H9 (cell line): Measurements from ENCODE around the gene PADI4. TPM values are rescaled to one million over a fixed set of nuclear protein-coding genes. Genes with fewer than 3 reads are reported as not detected.

ENCODE experiments used
- DNase-seq: peaks from one replicate; pipeline ENCODE4 v3.0.0-alpha.2; 2017
- H2AFZ ChIP-seq: one replicate; pipeline ENCODE4 v1.6.1; 2013; ENCODE audit warnings: mild to moderate bottlenecking, low read length, control low read depth, moderate library complexity
- H2AK5ac ChIP-seq: 2 replicates; pipeline ENCODE4 v1.6.1; 2013; ENCODE audit warnings: low read length, control low read depth, mixed read lengths; ENCODE audit not compliant: insufficient read length
- H2BK120ac ChIP-seq: one replicate; pipeline ENCODE4 v1.6.1; 2013; ENCODE audit warnings: low read depth, mild to moderate bottlenecking, low read length, control low read depth, inconsistent platforms; ENCODE audit not compliant: poor library complexity, severe bottlenecking
- H2BK12ac ChIP-seq: 2 replicates; pipeline ENCODE4 v1.6.1; 2013; ENCODE audit warnings: low read length, control low read depth, mixed read lengths, low read depth; ENCODE audit not compliant: insufficient read length
- H2BK15ac ChIP-seq: 2 replicates; pipeline ENCODE4 v1.6.1; 2013; ENCODE audit warnings: low read depth, low read length, control low read depth
- H2BK20ac ChIP-seq: one replicate; pipeline ENCODE4 v1.6.1; 2013; ENCODE audit warnings: low read depth, mild to moderate bottlenecking, low read length, control low read depth, inconsistent platforms; ENCODE audit not compliant: poor library complexity, severe bottlenecking
- H2BK5ac ChIP-seq: 2 replicates; pipeline ENCODE4 v1.6.1; 2013; ENCODE audit warnings: low read length, control low read depth, mixed read lengths; ENCODE audit not compliant: insufficient read length
- H3K14ac ChIP-seq: 2 replicates; pipeline ENCODE4 v1.6.1; 2013; ENCODE audit warnings: low read length, control low read depth; ENCODE audit not compliant: insufficient read depth
- H3K18ac ChIP-seq: 2 replicates; pipeline ENCODE4 v1.6.1; 2013; ENCODE audit warnings: low read depth, mild to moderate bottlenecking, mixed read lengths, low read length, control low read depth; ENCODE audit not compliant: insufficient read length
- H3K23ac ChIP-seq: 2 replicates; pipeline ENCODE4 v1.6.1; 2013; ENCODE audit warnings: low read length, control low read depth, mixed read lengths, low read depth; ENCODE audit not compliant: insufficient read length
- H3K23me2 ChIP-seq: 2 replicates; pipeline ENCODE4 v1.6.1; 2013; ENCODE audit warnings: low read depth, mild to moderate bottlenecking, mixed read lengths, low read length, control low read depth; ENCODE audit not compliant: insufficient read length, poor library complexity, severe bottlenecking
- H3K27ac ChIP-seq: 2 replicates; pipeline ENCODE4 v1.5.1; 2013; ENCODE audit warnings: low read length, control low read depth, mixed read lengths, low read depth; ENCODE audit not compliant: insufficient read length
- H3K27me3 ChIP-seq: 2 replicates; pipeline ENCODE4 v1.6.1; 2013; ENCODE audit warnings: low read length, control low read depth, inconsistent platforms; ENCODE audit not compliant: insufficient read depth
- H3K4ac ChIP-seq: 2 replicates; pipeline ENCODE4 v1.6.1; 2013; ENCODE audit warnings: low read depth, mild to moderate bottlenecking, control low read depth, inconsistent platforms, low read length, moderate library complexity
- H3K4me1 ChIP-seq: 2 replicates; pipeline ENCODE4 v1.6.1; 2013; ENCODE audit warnings: low read length, control low read depth, inconsistent platforms; ENCODE audit not compliant: insufficient read depth
- H3K4me2 ChIP-seq: 2 replicates; pipeline ENCODE4 v1.6.1; 2013; ENCODE audit warnings: low read length, control low read depth, mixed read lengths; ENCODE audit not compliant: insufficient read length, insufficient read depth
- H3K56ac ChIP-seq: 2 replicates; pipeline ENCODE4 v1.6.1; 2013; ENCODE audit warnings: low read depth, mild to moderate bottlenecking, mixed read lengths, low read length, control low read depth; ENCODE audit not compliant: insufficient read length
- H3K79me1 ChIP-seq: 2 replicates; pipeline ENCODE4 v1.6.1; 2013; ENCODE audit warnings: low read depth, mild to moderate bottlenecking, moderate library complexity, low read length, control low read depth, inconsistent platforms; ENCODE audit not compliant: insufficient read depth, poor library complexity, severe bottlenecking
- H3K79me2 ChIP-seq: 2 replicates; pipeline ENCODE4 v1.6.1; 2013; ENCODE audit warnings: low read length, control low read depth, inconsistent platforms; ENCODE audit not compliant: insufficient read depth
- H3K9ac ChIP-seq: 2 replicates; pipeline ENCODE4 v1.6.1; 2013; ENCODE audit warnings: low read length, control low read depth, mixed read lengths; ENCODE audit not compliant: insufficient read length; ENCODE audit errors: extremely low read depth
- H3K9me3 ChIP-seq: one replicate; pipeline ENCODE4 v1.6.1; 2013; ENCODE audit warnings: low read depth, low read length, inconsistent platforms; ENCODE audit not compliant: control insufficient read depth
- H3T11ph ChIP-seq: one replicate; pipeline ENCODE4 v1.6.1; 2013; ENCODE audit warnings: mild to moderate bottlenecking, low read length, control low read depth, inconsistent platforms
- H4K20me1 ChIP-seq: one replicate; pipeline ENCODE4 v1.6.1; 2013; ENCODE audit not compliant: control insufficient read depth, insufficient read length, insufficient read depth
- H4K5ac ChIP-seq: 2 replicates; pipeline ENCODE4 v1.6.1; 2013; ENCODE audit warnings: low read depth, mild to moderate bottlenecking, mixed read lengths, low read length, control low read depth; ENCODE audit not compliant: insufficient read length
- H4K8ac ChIP-seq: replicated peaks from 2 replicates; pipeline ENCODE4 v1.6.1; 2013; ENCODE audit warnings: low read length, control low read depth, mixed read lengths, low read depth; ENCODE audit not compliant: insufficient read length
- H4K91ac ChIP-seq: 2 replicates; pipeline ENCODE4 v1.6.1; 2013; ENCODE audit warnings: low read depth, mild to moderate bottlenecking, moderate library complexity, mixed read lengths, low read length, control low read depth; ENCODE audit not compliant: insufficient read length
- H3K27ac Mint-ChIP-seq, 3 experiments: 2 replicates in 2 of 3; 3 replicates in 1 of 3; pipeline ENCODE4 v1.8.0; 2020 to 2021; ENCODE audit warnings: mixed read lengths in 3 of 3, mild to moderate bottlenecking in 1 of 3, moderate library complexity in 1 of 3
- H3K27me3 Mint-ChIP-seq: 2 replicates; pipeline ENCODE4 v1.8.0; 2021; ENCODE audit warnings: low read depth, mild to moderate bottlenecking, moderate library complexity, mixed read lengths
- H3K36me3 Mint-ChIP-seq, 3 experiments: 2 replicates in 2 of 3; 3 replicates in 1 of 3; pipeline ENCODE4 v1.8.0; 2020 to 2021; ENCODE audit warnings: low read depth in 3 of 3, mixed read lengths in 3 of 3; ENCODE audit not compliant: insufficient read depth in 1 of 3
- H3K4me1 Mint-ChIP-seq, 2 experiments: 2 replicates each; pipeline ENCODE4 v1.8.0; 2020; ENCODE audit warnings: mixed read lengths in 2 of 2
- H3K4me3 Mint-ChIP-seq, 2 experiments: 2 replicates in 1 of 2; 3 replicates in 1 of 2; pipeline ENCODE4 v1.8.0; 2020 to 2021; ENCODE audit warnings: mild to moderate bottlenecking in 2 of 2, mixed read lengths in 2 of 2, moderate library complexity in 1 of 2
- H3K9me3 Mint-ChIP-seq, 2 experiments: 2 replicates in 1 of 2; 3 replicates in 1 of 2; pipeline ENCODE4 v1.8.0; 2020; ENCODE audit warnings: mild to moderate bottlenecking in 2 of 2, mixed read lengths in 2 of 2, moderate library complexity in 1 of 2
- CTCF ChIP-seq: fragments of 200-600 bp; sonication (generic); conservative IDR thresholded peaks from 3 replicates; pipeline ENCODE4 v1.8.0; 2021; ENCODE audit warnings: antibody characterized with exemption, mild to moderate bottlenecking
- WGBS: extraction: QIAGEN DNeasy Blood & Tissue Kit; methylation state at CpG from one replicate; pipeline ENCODE4 v1.1.7; 2013; ENCODE audit warnings: missing lambda C conversion rate, low lambda C conversion rate, mixed read lengths; ENCODE audit not compliant: insufficient read length; ENCODE audit errors: extremely low coverage; 5-methylcytosine and 5-hydroxymethylcytosine counted together
- total RNA-seq: library from RNA; stranded (reverse); gene quantifications from 2 replicates; pipeline ENCODE4 v1.2.1, GENCODE V29; 2021

Gene PADI4
- total RNA-seq, 1 experiment from 2014 or later: 0.13 TPM

GRCh38 chr1:17306407-17306806 is 1.6 kb upstream of the PADI4 start:
- H3K9ac ChIP-seq: no peak overlapping the region
- peaks cover 3% of the 10 kb centered on the region; the same call in 1 of the 2 replicates for H3K4me1 ChIP-seq
- H2BK120ac ChIP-seq: no peak overlapping the region
- H4K91ac ChIP-seq: no peak overlapping the region
- no peak overlapping the region for H2BK15ac ChIP-seq
- H3K79me2 ChIP-seq: no peaks in the 10 kb centered on the region
- no peak overlapping the region for H3K4me3 Mint-ChIP-seq
- no peak overlapping the region for H3K4me2 ChIP-seq
- WGBS: no CpG with 5 or more reads among the region's 6 CpGs
- H3T11ph ChIP-seq: no peak overlapping the region
- no peak overlapping the region for H2AFZ ChIP-seq
- H3K9me3 ChIP-seq: peaks cover 15% of the 10 kb centered on the region
- H4K20me1 ChIP-seq: no peaks in the 10 kb centered on the region
- H2BK20ac ChIP-seq: no peak overlapping the region
- no peak overlapping the region for H3K4ac ChIP-seq
- H3K23me2 ChIP-seq: no peaks in the 10 kb centered on the region
- H2BK12ac ChIP-seq: no peak overlapping the region
- H3K9me3 Mint-ChIP-seq: peaks cover 11 to 12% of the 10 kb centered on the region in 2 experiments
- no peaks in the 10 kb centered on the region for H3K27me3 ChIP-seq
- H3K56ac ChIP-seq: no peak overlapping the region
- no peak overlapping the region for H3K18ac ChIP-seq
- peaks cover 10% of the 10 kb centered on the region for H3K27me3 Mint-ChIP-seq
- no peak overlapping the region for H3K23ac ChIP-seq
- no peak overlapping the region for H3K14ac ChIP-seq
- no peak overlapping the region for H3K27ac ChIP-seq
- no peak overlapping the region for H3K27ac Mint-ChIP-seq
- no peak overlapping the region for H4K5ac ChIP-seq
- TF ChIP-seq CTCF: no peak
- no peak overlapping the region for H4K8ac ChIP-seq
- H2BK5ac ChIP-seq: no peak overlapping the region
- no peak overlapping the region for H2AK5ac ChIP-seq
- H3K4me1 Mint-ChIP-seq: peaks cover 41 to 47% of the 10 kb centered on the region in 2 experiments
- H3K79me1 ChIP-seq: no peaks in the 10 kb centered on the region
- no peak for DNase-seq
- H3K36me3 Mint-ChIP-seq: peaks cover 8 to 14% (median 11%) of the 10 kb centered on the region in 3 experiments
